Inferior parietal cortex (tissue), 1 donor: Measurements from ENCODE around the gene ZNF181.
"Not testable (repeated sequence)": the region's sequence is repeated elsewhere in the genome, so short reads cannot be mapped to it uniquely, and the experiment has no call there.

Experiments
- DNase-seq: peaks from one replicate; pipeline ENCODE4 v3.0.0-alpha.2; 2016; ENCODE audit errors: extremely low spot score

The ZNF181 gene

GRCh38 chr19:34733746-34734536 lies at the start of gene ZNF181:
ZNF181 (plus strand) TSS chr19:34734243; CDS start chr19:34735038, 795 bp downstream.
- DNase-seq, result peak; percentile 94

- DNase-seq, result not testable (repeated sequence)
These were observed 48.8 kb upstream of the ZNF181 start for GRCh38 chr19:34685266-34685665.

- no peak for DNase-seq
These were observed 47.6 kb upstream of the ZNF181 start for GRCh38 chr19:34686455-34686854.

GRCh38 chr19:34687348-34687747 lies 46.7 kb upstream of the ZNF181 start:
- no peak for DNase-seq

- DNase-seq, result no peak
These were observed 45.5 kb upstream of the ZNF181 start for GRCh38 chr19:34688592-34688991.

GRCh38 chr19:34690372-34690771 lies 43.7 kb upstream of the ZNF181 start:
- no peak for DNase-seq

- no peak for DNase-seq
These were observed 41.5 kb upstream of the ZNF181 start for GRCh38 chr19:34692549-34692948.

- DNase-seq, result no peak
These were observed 26.4 kb upstream of the ZNF181 start for GRCh38 chr19:34707661-34708060.

- DNase-seq, result no peak
These were observed 22.2 kb upstream of the ZNF181 start for GRCh38 chr19:34711890-34712289.

- peak; percentile 89 for DNase-seq
These were observed 21.4 kb upstream of the ZNF181 start for GRCh38 chr19:34712395-34713261.

- DNase-seq, result no peak
These were observed 20.8 kb upstream of the ZNF181 start for GRCh38 chr19:34713262-34713637.

GRCh38 chr19:34715357-34715756 lies 18.7 kb upstream of the ZNF181 start:
- no peak for DNase-seq

- DNase-seq, result no peak
These were observed 11.7 kb upstream of the ZNF181 start for GRCh38 chr19:34722353-34722752.

GRCh38 chr19:34725400-34725799 lies 8.6 kb upstream of the ZNF181 start:
- no peak for DNase-seq

- DNase-seq, result no peak
These were observed 2.8 kb upstream of the ZNF181 start for GRCh38 chr19:34731019-34731829.

- no peak for DNase-seq
These were observed 2.1 kb upstream of the ZNF181 start for GRCh38 chr19:34731964-34732363.

GRCh38 chr19:34732612-34733211 lies 1.3 kb upstream of the ZNF181 start:
- DNase-seq, result no peak

GRCh38 chr19:34733266-34733745 lies 737 bp upstream of the ZNF181 start:
- DNase-seq, result no peak

- peak; percentile 74 for DNase-seq
These were observed 577 bp downstream of the ZNF181 start for GRCh38 chr19:34734537-34735103.

GRCh38 chr19:34744896-34745690 lies 11.1 kb downstream of the ZNF181 start:
- DNase-seq, result no peak
